SK-N-SH treated with all-trans-retinoic acid at 6 μM for 48 hours (cell line): ENCODE measurements around the gene ASPHD1.

ENCODE experiments used
- ARNTL ChIP-seq: fragments of 450-650 bp; formaldehyde crosslinking; IDR thresholded peaks from 2 replicates; pipeline ENCODE4 v1.5.0; 2020; ENCODE audit warnings: low read depth, mild to moderate bottlenecking, moderate library complexity, borderline replicate concordance
- BACH2 ChIP-seq: fragments of 250-450 bp; sonication (Bioruptor Pico); IDR thresholded peaks from 2 replicates; pipeline ENCODE4 v1.9.0; 2021; ENCODE audit warnings: mild to moderate bottlenecking, borderline replicate concordance
- CSRNP3 ChIP-seq: fragments of 250-450 bp; sonication (Bioruptor Pico); IDR thresholded peaks from 2 replicates; pipeline ENCODE4 v1.5.1; 2021; ENCODE audit warnings: mild to moderate bottlenecking, moderate library complexity
- PATZ1 ChIP-seq: fragments of 250-450 bp; sonication (Bioruptor Pico); IDR thresholded peaks from 2 replicates; pipeline ENCODE4 v1.8.0; 2020; ENCODE audit warnings: mild to moderate bottlenecking, moderate library complexity, borderline replicate concordance
- TCF4 ChIP-seq: fragments of 250-450 bp; sonication (Bioruptor Pico); IDR thresholded peaks from 2 replicates; pipeline ENCODE4 v1.8.0; 2021; ENCODE audit warnings: mild to moderate bottlenecking, moderate library complexity, borderline replicate concordance
- ZC3H10 ChIP-seq: fragments of 250-450 bp; sonication (Bioruptor Pico); IDR thresholded peaks from 2 replicates; pipeline ENCODE4 v1.5.1; 2021; ENCODE audit warnings: mild to moderate bottlenecking, moderate library complexity
- ZNF565 ChIP-seq: fragments of 450-650 bp; formaldehyde crosslinking; conservative IDR thresholded peaks from 2 replicates; pipeline ENCODE4 v1.5.0; 2020; ENCODE audit warnings: low read depth, mild to moderate bottlenecking, moderate library complexity

- TF ChIP-seq BACH2 (no peak), ZNF565 (no peak), PATZ1 (CRISPR knock-in tag) (no peak), ARNTL (no peak), ZC3H10 (CRISPR knock-in tag) (no peak), TCF4 (no peak), CSRNP3 (no peak)
These were observed 49.3 kb upstream of the ASPHD1 start for GRCh38 chr16:29850998-29851397.
